K562 (cell line): ENCODE results near the gene PPP1R16B. TPM values are rescaled to one million over a fixed set of nuclear protein-coding genes. Genes with fewer than 3 reads are reported as not detected.

Source experiments
- ATAC-seq: fragments of 200-7000 bp; cut with Tn5 transposase; 3 replicates; pipeline ENCODE4 v1.9.1; 2020; ENCODE audit warnings: moderate library complexity
- BruUV-seq: library from RNA; stranded (reverse); fragments of 400-500 nt; replicated peaks from 2 replicates; lab custom pipeline; 2021; lab: Mats Ljungman, UMichigan
- CTCF ChIA-PET: fragments of 300-600 bp; formaldehyde crosslinking; extraction: SDS; loops from one replicate; lab custom pipeline; 2021; ENCODE audit warnings: low intra/inter-chr PET ratio; lab: Yijun Ruan, JAX
- POLR2A ChIA-PET: fragments of 300-600, 350-650 bp; sonication (Branson Sonifier 250); formaldehyde crosslinking; extraction: SDS; loops from one replicate; lab custom pipeline; 2021; ENCODE audit warnings: antibody characterized with exemption, inconsistent platforms; lab: Yijun Ruan, JAX
- DNase-seq, 4 experiments: peaks; one replicate each; pipeline versions ENCODE4 v3.0.0 to v3.0.0-alpha.2; 2011 to 2018; ENCODE audit warnings: low spot score in 3 of 4, mixed read lengths in 3 of 4; ENCODE audit errors: extremely low read depth in 1 of 4
- FAIRE-seq: peaks from 2 replicates; lab custom pipeline; 2011; peaks lifted over from hg19 to GRCh38; lab: Jason Lieb, UNC
- H2AFZ ChIP-seq: 2 replicates; pipeline ENCODE4 v1.6.0; 2011; ENCODE audit warnings: low read depth, low read length, control low read depth, inconsistent platforms
- H3K27ac ChIP-seq: fragments of 200-600 bp; 3 replicates; pipeline ENCODE4 v1.8.0; 2011; ENCODE audit warnings: low read depth, mild to moderate bottlenecking, control low read depth, inconsistent platforms, low read length, moderate library complexity, mixed read lengths; ENCODE audit errors: extremely low read depth
- H3K27me3 ChIP-seq, 2 experiments: fragments of 300-600 bp in 1 of 2; 2 replicates in 1 of 2; 3 replicates in 1 of 2; pipeline versions ENCODE4 v1.6.0 to v1.8.0; 2011; ENCODE audit warnings: inconsistent platforms in 2 of 2, low read length in 2 of 2, mild to moderate bottlenecking in 1 of 2, mixed read lengths in 1 of 2, moderate library complexity in 1 of 2; ENCODE audit not compliant: control insufficient read depth in 2 of 2, insufficient read depth in 2 of 2
- H3K36me3 ChIP-seq: fragments of 300-600 bp; 3 replicates; pipeline ENCODE4 v1.8.0; 2011; ENCODE audit warnings: mild to moderate bottlenecking, low read length, inconsistent platforms; ENCODE audit not compliant: control insufficient read depth, insufficient read depth
- H3K4me1 ChIP-seq, 2 experiments: fragments of 200-600 bp in 1 of 2; replicated peaks in 1 of 2; 2 replicates in 1 of 2; 3 replicates in 1 of 2; pipeline versions ENCODE4 v1.5.1 to v1.8.0; 2011; ENCODE audit warnings: inconsistent platforms in 2 of 2, low read length in 2 of 2, mild to moderate bottlenecking in 1 of 2, mixed read lengths in 1 of 2, moderate library complexity in 1 of 2; ENCODE audit not compliant: control insufficient read depth in 2 of 2, insufficient read depth in 2 of 2
- H3K4me2 ChIP-seq: 2 replicates; pipeline ENCODE4 v1.6.1; 2011; ENCODE audit warnings: low read length, control low read depth, inconsistent platforms, mixed read lengths; ENCODE audit not compliant: insufficient read depth
- H3K4me3 ChIP-seq: fragments of 200-600 bp; sonication (generic), shearing (Covaris generic); 2 replicates; pipeline ENCODE4 v1.5.1; 2016; ENCODE audit warnings: control low read depth, inconsistent platforms
- H3K79me2 ChIP-seq: fragments of 200-600 bp; 3 replicates; pipeline ENCODE4 v1.8.0; 2011; ENCODE audit warnings: low read length, inconsistent platforms; ENCODE audit not compliant: control insufficient read depth, insufficient read depth
- H3K9ac ChIP-seq, 2 experiments: 2 replicates each; pipeline versions ENCODE4 v1.6.0 to v1.6.1; 2011; ENCODE audit warnings: low read depth in 2 of 2, low read length in 2 of 2, control low read depth in 1 of 2, inconsistent platforms in 1 of 2, mild to moderate bottlenecking in 1 of 2, mixed read lengths in 1 of 2; ENCODE audit not compliant: insufficient read depth in 1 of 2
- H3K9me1 ChIP-seq: one replicate; pipeline ENCODE4 v1.6.0; 2011; ENCODE audit warnings: inconsistent platforms, mild to moderate bottlenecking, low read length, moderate library complexity; ENCODE audit not compliant: control insufficient read depth, insufficient read depth
- H3K9me3 ChIP-seq: replicated peaks from 2 replicates; pipeline ENCODE4 v1.5.1; 2011; ENCODE audit warnings: low read depth, low read length, inconsistent platforms; ENCODE audit not compliant: control insufficient read depth, insufficient read depth
- H4K20me1 ChIP-seq: replicated peaks from 2 replicates; pipeline ENCODE4 v1.6.1; 2011; ENCODE audit warnings: low read length, inconsistent platforms, mixed read lengths; ENCODE audit not compliant: control insufficient read depth, insufficient read depth
- CEBPB ChIP-seq: fragments of 450-650 bp; IDR thresholded peaks from 2 replicates; pipeline ENCODE4 v1.6.1; 2016; ENCODE audit warnings: missing genetic modification characterization, missing compliant biosample characterization
- MAZ ChIP-seq, 2 experiments: fragments of 450-650 bp in 1 of 2; sonication (generic) in 1 of 2; formaldehyde crosslinking; IDR thresholded peaks in 1 of 2; conservative IDR thresholded peaks in 1 of 2; 2 replicates each; pipeline versions ENCODE4 v1.4.0 to v1.5.0; 2020; ENCODE audit warnings: mild to moderate bottlenecking in 1 of 2, missing genetic modification reagents in 1 of 2
- NR3C1 ChIP-seq: sonication (generic); formaldehyde crosslinking; IDR thresholded peaks from 2 replicates; pipeline ENCODE4 v1.8.1; 2022; ENCODE audit warnings: missing genetic modification reagents
- POLR2B ChIP-seq: fragments of 450-650 bp; IDR thresholded peaks from 2 replicates; pipeline ENCODE4 v1.6.1; 2018; ENCODE audit warnings: low read depth; ENCODE audit not compliant: partially characterized antibody
- SMAD4 ChIP-seq: fragments of 250-450 bp; sonication (Bioruptor Pico); conservative IDR thresholded peaks from 2 replicates; pipeline ENCODE4 v1.8.0; 2021; ENCODE audit warnings: inconsistent platforms, mild to moderate bottlenecking, moderate library complexity
- SMARCA5 ChIP-seq: fragments of 450-650 bp; IDR thresholded peaks from 2 replicates; pipeline ENCODE4 v1.6.1; 2016
- XRCC5 ChIP-seq: fragments of 200-400 bp; formaldehyde crosslinking; IDR thresholded peaks from 2 replicates; pipeline ENCODE4 v1.6.1; 2017; ENCODE audit warnings: low read depth, mild to moderate bottlenecking, low read length
- ZBTB7A ChIP-seq: IDR thresholded peaks from 2 replicates; pipeline ENCODE4 v1.6.1; 2011; ENCODE audit warnings: low read depth, mild to moderate bottlenecking, low read length, moderate library complexity, borderline replicate concordance; ENCODE audit not compliant: control insufficient read depth
- ZNF232 ChIP-seq: sonication (generic); formaldehyde crosslinking; IDR thresholded peaks from 2 replicates; pipeline ENCODE4 v1.8.0; 2022; ENCODE audit warnings: mild to moderate bottlenecking, missing genetic modification reagents
- ZNF707 ChIP-seq: fragments of 250-450 bp; sonication (Bioruptor Pico); conservative IDR thresholded peaks from 2 replicates; pipeline ENCODE4 v1.8.0; 2022; ENCODE audit warnings: inconsistent platforms, mild to moderate bottlenecking, moderate library complexity
- ZSCAN29 ChIP-seq: fragments of 450-650 bp; IDR thresholded peaks from 2 replicates; pipeline ENCODE4 v1.6.1; 2017
- WGBS: fragments of 100-300 bp; shearing (Covaris generic); methylation state at CpG from one replicate; pipeline ENCODE4 v1.1.6; 2016; ENCODE audit warnings: low coverage, mixed read lengths; ENCODE audit not compliant: insufficient coverage; ENCODE audit errors: missing lambda C conversion rate; 5-methylcytosine and 5-hydroxymethylcytosine counted together
- in situ Hi-C: fragments of 300-500 bp; cut with MboI; formaldehyde crosslinking; loops from 4 replicates; pipeline ENCODE4 v1.15.0; 2018; ENCODE audit warnings: inconsistent platforms, mixed read lengths
- intact Hi-C: fragments of 100-400 bp; cut with micrococcal nuclease; formaldehyde crosslinking; loops from 2 replicates; pipeline ENCODE4 v1.14.2; 2022
- polyA plus RNA-seq, 8 experiments: library from polyadenylated mRNA; depleted of rRNA in 4 of 8; stranded (reverse) in 5 of 8; unstranded in 3 of 8; fragments of >200 nt; fragmentation: Nextera tagmentation in 2 of 8; fragmentation: Illumina TruSeq in 1 of 8; extraction: Ambion mirVana in 2 of 8; extraction: Trizol in 1 of 8; gene quantifications; 2 replicates each; pipeline versions ENCODE4 v1.2.1 to v1.2.3, GENCODE V29; 2011 to 2014; ENCODE audit warnings: inconsistent platforms in 1 of 8, missing spikeins in 1 of 8
- total RNA-seq, 7 experiments: library from RNA; depleted of rRNA in 6 of 7; stranded (reverse); fragments of >200 nt in 6 of 7; fragmentation: Illumina TruSeq in 2 of 7; extraction: Trizol in 2 of 7; gene quantifications; 2 replicates each; pipeline versions ENCODE4 v1.2.1 to v1.2.3, GENCODE V29; 2011 to 2021; ENCODE audit warnings: low replicate concordance in 1 of 7
- TF ChIP-seq, protein P1 (sequence below): fragments of 250-450 bp; sonication (Bioruptor Pico); IDR thresholded peaks from 2 replicates; pipeline ENCODE4 v1.4.0; 2020; ENCODE audit warnings: mild to moderate bottlenecking, moderate library complexity, borderline replicate concordance
- TF ChIP-seq, protein P2 (sequence below): sonication (generic); formaldehyde crosslinking; IDR thresholded peaks from 2 replicates; pipeline ENCODE4 v1.8.0; 2023; ENCODE audit warnings: missing genetic modification reagents, mild to moderate bottlenecking, borderline replicate concordance
- TF ChIP-seq, protein P3 (sequence below): sonication (generic); formaldehyde crosslinking; IDR thresholded peaks from 2 replicates; pipeline ENCODE4 v1.8.0; 2022; ENCODE audit warnings: mild to moderate bottlenecking, missing genetic modification reagents

Gene PPP1R16B
- total and polyA plus RNA-seq, 9 of the 15 experiments (the other 6 are each of a cell fraction or from before 2014, with no cell fraction given) = 1.5 to 11.5 (median 6.8) TPM

DNA sequence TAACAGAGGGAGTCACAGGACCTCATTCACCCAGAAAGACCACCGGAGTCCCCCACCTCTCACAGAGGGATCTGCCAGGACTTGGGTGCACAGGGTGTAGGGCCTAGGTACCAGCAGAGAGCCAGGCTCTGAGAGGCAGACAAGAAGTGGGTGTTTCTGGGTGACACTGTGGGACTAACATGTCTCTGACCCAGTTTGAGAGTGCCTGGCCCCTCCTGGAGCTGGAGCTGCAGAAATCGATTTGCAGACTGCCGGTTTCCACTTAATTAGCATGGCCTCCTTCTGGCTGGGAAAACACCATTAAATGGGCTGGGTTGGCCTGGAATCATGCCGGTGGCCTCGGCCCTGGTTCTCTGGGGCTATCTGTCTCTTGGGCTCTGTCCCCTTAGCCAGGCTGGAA, 59.2 kb downstream of the PPP1R16B start:
- Histone ChIP-seq H3K4me3 (no peak overlapping the region), H3K27me3 (no peaks in the 10 kb centered on the region), H4K20me1 (0 out of 2 replicates have a peak, but pooled peaks cover 5% of the 10 kb centered on the region), H3K9me1 (no peaks in the 10 kb centered on the region), H3K4me1 (peaks cover 17 to 39% of the 10 kb centered on the region in 2 experiments), H3K4me2 (no peak overlapping the region), H3K36me3 (no peaks in the 10 kb centered on the region), H2AFZ (no peak overlapping the region), H3K9ac (0 out of 4 replicates have a peak overlapping the region, but pooled peaks of 1 of the 2 experiments have one; percentile 10), H3K79me2 (no peaks in the 10 kb centered on the region), H3K9me3 (no peaks in the 10 kb centered on the region), H3K27ac (no peak overlapping the region)
- no peak for FAIRE-seq
- DNase-seq = no peak
- intact Hi-C loops (loop anchor here (5.0 kb wide), 1 partner anchor 57 kb away; the partner anchor contains the start of gene PPP1R16B), in situ Hi-C loops (no loop called here)
- ChIA-PET POLR2A (interaction anchor here (0.7 kb wide), 1 partner anchor 34 kb away, joined by 3 read pairs; no protein-coding TSS in a partner anchor), CTCF (no interaction called here)
- BruUV-seq = no TSS peak
- WGBS = 75% methylated on average over 5 of the region's 5 CpGs
- no peak for ATAC-seq
- no peak for TF ChIP-seq ZNF232 (CRISPR knock-in tag)
- TF ChIP-seq, protein P1, sequence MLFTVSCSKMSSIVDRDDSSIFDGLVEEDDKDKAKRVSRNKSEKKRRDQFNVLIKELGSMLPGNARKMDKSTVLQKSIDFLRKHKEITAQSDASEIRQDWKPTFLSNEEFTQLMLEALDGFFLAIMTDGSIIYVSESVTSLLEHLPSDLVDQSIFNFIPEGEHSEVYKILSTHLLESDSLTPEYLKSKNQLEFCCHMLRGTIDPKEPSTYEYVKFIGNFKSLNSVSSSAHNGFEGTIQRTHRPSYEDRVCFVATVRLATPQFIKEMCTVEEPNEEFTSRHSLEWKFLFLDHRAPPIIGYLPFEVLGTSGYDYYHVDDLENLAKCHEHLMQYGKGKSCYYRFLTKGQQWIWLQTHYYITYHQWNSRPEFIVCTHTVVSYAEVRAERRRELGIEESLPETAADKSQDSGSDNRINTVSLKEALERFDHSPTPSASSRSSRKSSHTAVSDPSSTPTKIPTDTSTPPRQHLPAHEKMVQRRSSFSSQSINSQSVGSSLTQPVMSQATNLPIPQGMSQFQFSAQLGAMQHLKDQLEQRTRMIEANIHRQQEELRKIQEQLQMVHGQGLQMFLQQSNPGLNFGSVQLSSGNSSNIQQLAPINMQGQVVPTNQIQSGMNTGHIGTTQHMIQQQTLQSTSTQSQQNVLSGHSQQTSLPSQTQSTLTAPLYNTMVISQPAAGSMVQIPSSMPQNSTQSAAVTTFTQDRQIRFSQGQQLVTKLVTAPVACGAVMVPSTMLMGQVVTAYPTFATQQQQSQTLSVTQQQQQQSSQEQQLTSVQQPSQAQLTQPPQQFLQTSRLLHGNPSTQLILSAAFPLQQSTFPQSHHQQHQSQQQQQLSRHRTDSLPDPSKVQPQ (CRISPR knock-in tag) = no peak
- no peak for TF ChIP-seq XRCC5
- TF ChIP-seq, protein P2, sequence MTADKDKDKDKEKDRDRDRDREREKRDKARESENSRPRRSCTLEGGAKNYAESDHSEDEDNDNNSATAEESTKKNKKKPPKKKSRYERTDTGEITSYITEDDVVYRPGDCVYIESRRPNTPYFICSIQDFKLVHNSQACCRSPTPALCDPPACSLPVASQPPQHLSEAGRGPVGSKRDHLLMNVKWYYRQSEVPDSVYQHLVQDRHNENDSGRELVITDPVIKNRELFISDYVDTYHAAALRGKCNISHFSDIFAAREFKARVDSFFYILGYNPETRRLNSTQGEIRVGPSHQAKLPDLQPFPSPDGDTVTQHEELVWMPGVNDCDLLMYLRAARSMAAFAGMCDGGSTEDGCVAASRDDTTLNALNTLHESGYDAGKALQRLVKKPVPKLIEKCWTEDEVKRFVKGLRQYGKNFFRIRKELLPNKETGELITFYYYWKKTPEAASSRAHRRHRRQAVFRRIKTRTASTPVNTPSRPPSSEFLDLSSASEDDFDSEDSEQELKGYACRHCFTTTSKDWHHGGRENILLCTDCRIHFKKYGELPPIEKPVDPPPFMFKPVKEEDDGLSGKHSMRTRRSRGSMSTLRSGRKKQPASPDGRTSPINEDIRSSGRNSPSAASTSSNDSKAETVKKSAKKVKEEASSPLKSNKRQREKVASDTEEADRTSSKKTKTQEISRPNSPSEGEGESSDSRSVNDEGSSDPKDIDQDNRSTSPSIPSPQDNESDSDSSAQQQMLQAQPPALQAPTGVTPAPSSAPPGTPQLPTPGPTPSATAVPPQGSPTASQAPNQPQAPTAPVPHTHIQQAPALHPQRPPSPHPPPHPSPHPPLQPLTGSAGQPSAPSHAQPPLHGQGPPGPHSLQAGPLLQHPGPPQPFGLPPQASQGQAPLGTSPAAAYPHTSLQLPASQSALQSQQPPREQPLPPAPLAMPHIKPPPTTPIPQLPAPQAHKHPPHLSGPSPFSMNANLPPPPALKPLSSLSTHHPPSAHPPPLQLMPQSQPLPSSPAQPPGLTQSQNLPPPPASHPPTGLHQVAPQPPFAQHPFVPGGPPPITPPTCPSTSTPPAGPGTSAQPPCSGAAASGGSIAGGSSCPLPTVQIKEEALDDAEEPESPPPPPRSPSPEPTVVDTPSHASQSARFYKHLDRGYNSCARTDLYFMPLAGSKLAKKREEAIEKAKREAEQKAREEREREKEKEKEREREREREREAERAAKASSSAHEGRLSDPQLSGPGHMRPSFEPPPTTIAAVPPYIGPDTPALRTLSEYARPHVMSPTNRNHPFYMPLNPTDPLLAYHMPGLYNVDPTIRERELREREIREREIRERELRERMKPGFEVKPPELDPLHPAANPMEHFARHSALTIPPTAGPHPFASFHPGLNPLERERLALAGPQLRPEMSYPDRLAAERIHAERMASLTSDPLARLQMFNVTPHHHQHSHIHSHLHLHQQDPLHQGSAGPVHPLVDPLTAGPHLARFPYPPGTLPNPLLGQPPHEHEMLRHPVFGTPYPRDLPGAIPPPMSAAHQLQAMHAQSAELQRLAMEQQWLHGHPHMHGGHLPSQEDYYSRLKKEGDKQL (CRISPR knock-in tag) = no peak
- TF ChIP-seq MAZ (CRISPR knock-in tag; conservative IDR thresholded peaks at IDR 0.05 in 1 of 2, IDR thresholded peaks at IDR 0.05 in 1 of 2) = no peak
- no peak for TF ChIP-seq ZBTB7A
- no peak for TF ChIP-seq NR3C1 (CRISPR knock-in tag)
- TF ChIP-seq ZNF707 (CRISPR knock-in tag) = no peak
- no peak for TF ChIP-seq POLR2B
- no peak for TF ChIP-seq SMARCA5
- TF ChIP-seq ZSCAN29 = no peak
- no peak for TF ChIP-seq CEBPB
- no peak for TF ChIP-seq SMAD4 (CRISPR knock-in tag)
- TF ChIP-seq, protein P3, sequence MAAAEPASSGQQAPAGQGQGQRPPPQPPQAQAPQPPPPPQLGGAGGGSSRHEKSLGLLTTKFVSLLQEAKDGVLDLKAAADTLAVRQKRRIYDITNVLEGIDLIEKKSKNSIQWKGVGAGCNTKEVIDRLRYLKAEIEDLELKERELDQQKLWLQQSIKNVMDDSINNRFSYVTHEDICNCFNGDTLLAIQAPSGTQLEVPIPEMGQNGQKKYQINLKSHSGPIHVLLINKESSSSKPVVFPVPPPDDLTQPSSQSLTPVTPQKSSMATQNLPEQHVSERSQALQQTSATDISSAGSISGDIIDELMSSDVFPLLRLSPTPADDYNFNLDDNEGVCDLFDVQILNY = no peak
